Fibroblast of skin of left biceps (primary cell): ENCODE data around the gene S100A11.

Experiments
- DNase-seq, 2 experiments: peaks; one replicate each; pipeline ENCODE4 v3.0.0-alpha.2; 2013; ENCODE audit warnings: low read depth in 2 of 2

Gene S100A11

GRCh38 chr1:152002960-152003359, 33.8 kb downstream of the S100A11 start:
- DNase-seq: no peak

DNA sequence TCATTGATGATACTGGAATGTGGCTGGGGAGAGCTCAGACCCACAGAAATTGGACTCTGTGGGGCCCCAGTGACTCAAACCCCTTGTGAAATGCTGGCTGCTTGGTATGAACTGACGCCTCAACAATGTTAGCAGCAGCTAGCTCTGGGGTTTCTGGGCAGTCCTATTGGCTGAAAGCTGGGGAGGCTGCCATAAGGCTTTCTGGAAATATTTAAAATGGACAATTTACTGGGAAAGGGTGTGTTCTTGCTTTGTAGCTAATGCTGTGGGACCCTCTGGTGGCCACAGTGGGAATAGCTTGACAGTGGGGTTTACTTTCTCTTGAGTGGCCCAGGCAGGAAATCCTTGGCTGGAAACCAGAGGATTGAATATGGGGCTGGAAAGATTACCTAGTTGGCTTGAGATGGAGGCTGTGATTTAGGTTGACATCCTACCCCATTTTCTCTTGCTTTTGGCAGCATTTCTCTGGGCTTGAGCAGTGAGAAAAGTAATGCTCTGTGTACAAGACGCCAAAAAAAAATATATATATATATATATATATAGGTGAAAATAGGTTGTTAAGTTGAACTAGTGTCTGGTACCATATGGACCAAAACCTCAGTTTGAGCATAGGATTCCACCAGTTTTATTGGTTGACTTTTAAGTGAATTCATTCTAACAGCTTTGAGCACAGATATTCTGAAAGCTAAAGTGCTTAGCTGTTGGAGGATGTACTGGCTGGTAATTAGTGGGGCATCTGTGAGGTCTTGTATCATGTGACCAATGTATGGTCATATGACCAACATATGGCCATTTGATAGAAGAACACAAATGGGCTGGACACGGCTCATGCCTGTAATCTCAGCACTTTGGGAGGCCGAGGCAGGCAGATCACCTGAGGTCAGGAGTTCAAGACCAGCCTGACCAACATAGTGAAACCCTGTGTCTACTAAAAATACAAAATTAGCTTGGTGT, 34.9 kb downstream of the S100A11 start:
- peak; percentile 96 to 97 for DNase-seq

DNA sequence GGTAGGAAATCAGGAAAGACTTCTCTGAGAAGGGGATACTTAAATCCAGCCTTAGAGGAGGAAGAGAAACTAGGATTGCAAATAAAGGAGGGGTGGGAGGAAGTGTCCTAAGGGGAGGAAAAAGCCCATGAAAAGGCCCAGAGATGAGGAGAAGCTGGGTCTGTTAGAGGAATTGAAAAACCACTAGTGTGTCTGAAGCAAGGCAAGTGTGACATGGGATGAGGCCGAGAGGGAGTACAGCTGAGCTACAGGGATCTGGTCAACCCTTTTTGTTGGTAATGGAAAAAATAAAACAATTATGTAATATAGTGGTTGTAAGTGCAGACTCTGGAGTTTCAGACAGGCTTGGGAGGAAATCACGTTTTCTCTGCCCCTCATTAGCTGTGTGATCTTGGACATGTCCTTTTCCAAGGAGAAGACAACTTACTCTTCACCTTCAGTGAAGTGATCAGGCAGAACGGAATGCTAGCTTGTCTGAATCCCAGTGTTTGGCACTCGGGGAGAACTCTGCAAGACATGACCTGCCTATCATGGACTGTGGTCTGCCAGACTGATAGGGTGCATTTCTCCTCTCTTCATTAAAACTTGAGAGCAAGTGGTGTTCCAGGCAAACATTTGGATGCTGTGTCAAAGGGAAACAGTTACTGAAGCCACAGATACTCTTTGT, 35.7 kb downstream of the S100A11 start:
- DNase-seq: no peak

GRCh38 chr1:151998611-151999362, 38.0 kb downstream of the S100A11 start:
- DNase-seq: no peak

DNA sequence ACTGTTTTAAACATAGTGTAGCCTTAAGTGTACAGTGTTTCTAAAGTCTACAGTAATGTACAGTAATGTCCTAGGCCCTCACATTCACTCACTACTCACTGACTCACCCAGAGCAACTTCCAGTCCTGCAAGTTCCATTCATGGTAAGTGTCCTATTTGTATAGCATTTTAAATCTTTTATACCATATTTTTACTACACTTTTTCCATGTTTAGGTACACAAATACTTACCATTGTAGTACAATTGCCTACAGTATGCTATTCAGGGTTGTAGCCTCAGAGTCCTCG, 39.6 kb downstream of the S100A11 start:
- DNase-seq: no peak

- no peak for DNase-seq
These were observed 41.0 kb downstream of the S100A11 start for GRCh38 chr1:151995774-151996173.

GRCh38 chr1:151994956-151995355, 41.8 kb downstream of the S100A11 start:
- peak; percentile 99 for DNase-seq

GRCh38 chr1:151993734-151994496, 42.9 kb downstream of the S100A11 start, which contains the start of gene S100A10:
S100A10 (minus strand) TSS chr1:151993859; CDS start chr1:151986230, 7,629 bp downstream.
- DNase-seq: no peak

DNA sequence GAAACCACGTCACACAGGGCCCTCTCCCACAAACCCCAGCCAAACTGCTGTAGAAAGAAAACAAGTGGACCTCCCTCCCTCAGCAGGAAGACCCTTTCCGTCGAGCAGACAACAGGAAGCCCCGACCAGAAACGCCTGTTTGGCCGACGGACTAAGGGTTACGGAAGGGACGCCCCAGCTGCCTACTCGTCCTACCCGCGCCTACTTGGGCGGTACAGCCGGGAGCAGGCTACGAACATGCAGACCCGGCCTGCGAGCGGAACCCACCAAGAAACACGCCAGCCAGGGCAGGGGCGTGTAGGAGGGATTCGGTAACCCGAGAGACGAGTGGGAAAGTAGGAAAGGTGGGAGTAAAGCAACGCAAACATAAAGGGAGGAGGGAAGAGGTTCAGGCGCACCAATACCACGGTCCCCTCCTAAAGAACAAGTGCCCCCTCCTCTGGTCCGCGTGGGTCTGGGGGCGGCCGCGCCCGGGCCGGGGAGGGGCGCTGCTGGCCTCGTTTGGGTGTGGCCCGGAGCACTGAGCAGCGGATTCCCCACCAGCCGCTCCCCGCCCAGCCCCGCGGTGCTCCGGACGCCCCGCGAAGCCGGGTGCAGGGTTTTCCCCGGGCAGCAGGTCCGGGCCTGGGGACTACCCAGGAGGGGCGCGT, 43.6 kb downstream of the S100A11 start:
- no peak for DNase-seq

DNA sequence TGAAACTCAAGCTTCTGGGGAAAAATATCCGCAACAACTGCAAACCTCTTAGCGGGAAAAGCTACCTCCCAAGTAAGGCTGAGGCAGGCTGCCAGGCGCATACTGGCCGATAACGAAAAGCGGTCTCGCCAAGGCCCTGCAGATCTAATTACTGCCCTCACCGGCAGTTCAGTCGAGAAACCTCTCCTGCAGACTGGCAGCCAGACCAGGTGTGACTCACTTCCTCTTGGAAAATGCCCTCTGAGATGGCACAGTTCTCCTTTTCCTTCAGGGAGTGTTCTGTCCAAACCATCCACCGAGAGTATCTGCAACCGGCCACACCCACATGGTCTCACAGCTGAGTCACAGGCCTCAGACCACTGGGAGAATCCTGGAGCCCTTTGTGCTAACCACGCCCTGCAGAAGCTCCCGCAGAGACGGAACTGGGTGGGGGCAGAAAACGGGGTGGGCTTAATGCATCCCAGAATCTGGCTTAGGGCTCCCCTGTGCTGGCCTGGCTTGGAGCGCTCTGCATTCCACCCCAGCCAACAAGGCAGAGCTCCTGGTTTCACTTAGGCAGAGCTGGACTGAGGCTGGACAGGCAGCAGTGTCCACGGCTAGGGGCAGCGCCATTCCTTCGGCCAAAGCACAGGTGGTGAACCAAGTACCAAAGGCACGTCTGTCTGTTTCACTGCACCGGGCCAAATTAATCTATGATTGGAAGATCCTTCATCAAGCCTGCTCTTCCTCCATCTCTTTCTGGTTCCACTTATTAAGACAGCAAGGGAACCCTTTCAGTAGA, 44.3 kb downstream of the S100A11 start:
- DNase-seq: no peak

DNA sequence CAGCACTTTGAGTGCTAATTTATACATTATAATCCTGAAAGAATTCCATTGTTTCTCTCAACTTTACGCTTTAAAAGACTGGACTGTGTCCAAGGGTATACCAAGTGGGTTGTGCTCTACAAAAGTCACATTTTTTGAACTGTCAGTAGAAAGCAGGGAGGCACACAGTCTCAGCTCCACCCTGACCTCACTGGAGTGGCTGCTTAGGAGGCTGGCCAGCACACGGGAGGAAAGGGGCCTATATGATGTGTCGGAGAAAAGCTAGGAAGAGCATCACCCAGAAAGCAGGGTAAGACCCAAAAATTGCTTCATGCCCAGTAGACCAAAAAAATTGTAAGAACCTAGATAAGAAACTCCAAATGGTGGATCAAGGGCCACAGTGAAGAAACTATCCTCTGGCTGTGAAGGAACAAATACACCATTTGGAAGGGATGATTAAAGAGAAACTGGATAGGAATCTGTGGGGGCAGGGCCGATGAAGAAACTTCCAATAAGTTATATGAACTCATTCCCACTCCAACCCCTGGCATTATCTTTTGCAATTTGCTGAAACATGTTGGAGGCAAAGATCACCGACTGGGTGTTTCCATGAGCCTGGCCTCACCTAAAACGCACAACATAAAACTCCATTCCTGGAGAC, 45.0 kb downstream of the S100A11 start:
- DNase-seq: no peak

DNA sequence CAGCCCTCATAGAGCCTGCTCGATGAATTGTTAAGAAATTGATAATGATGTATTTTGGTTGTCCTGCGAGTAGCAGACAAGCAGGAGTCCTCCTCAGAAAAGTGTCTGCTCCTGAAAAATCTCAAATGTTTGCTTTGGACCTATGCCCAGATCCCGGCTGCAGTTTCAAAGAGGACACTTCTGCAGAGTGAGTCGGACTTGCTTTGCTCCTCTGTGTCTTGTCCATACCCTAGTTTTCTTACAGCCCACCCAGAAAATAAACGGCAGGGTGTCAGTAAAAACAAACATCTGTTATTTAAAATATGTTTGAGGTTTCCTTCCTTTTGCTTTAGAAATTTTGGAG, 46.0 kb downstream of the S100A11 start:
- DNase-seq: no peak

DNA sequence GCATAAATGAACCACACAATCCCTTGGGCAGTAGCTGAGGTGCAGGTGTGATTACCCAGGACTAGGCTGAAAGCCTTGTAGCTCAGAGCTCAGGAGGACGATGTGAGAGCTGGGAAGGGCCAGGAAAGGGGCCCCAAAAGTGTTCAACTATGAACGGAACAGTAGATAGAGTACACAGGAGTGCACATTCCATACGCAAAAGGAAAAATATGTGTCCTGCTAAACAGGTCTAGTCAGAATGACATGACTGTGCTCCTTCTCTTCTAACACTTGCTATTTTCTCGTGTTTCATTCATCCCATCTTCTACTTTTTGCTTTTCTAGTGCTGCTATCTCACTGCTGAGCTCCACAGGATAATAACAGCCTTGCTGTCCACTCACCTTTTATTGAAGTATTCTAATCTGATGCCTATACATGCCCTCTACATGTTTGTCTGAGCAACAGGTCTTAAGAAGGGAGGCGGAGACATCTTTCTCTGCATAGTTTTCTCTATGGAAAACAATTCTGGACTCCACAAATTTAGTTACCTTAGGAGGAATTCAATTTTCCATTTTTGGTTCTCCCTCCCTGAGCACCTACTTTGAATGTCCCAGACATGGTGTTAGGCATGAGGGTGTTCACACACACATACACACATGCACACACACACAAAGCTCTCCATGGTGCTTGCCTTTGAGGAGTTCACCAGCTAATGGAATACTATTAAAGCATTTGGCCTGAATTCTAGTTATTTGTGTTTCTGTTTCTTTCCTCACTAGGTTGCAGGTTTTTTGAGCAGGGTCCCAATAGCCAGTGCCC, 46.5 kb downstream of the S100A11 start:
- no peak for DNase-seq

DNA sequence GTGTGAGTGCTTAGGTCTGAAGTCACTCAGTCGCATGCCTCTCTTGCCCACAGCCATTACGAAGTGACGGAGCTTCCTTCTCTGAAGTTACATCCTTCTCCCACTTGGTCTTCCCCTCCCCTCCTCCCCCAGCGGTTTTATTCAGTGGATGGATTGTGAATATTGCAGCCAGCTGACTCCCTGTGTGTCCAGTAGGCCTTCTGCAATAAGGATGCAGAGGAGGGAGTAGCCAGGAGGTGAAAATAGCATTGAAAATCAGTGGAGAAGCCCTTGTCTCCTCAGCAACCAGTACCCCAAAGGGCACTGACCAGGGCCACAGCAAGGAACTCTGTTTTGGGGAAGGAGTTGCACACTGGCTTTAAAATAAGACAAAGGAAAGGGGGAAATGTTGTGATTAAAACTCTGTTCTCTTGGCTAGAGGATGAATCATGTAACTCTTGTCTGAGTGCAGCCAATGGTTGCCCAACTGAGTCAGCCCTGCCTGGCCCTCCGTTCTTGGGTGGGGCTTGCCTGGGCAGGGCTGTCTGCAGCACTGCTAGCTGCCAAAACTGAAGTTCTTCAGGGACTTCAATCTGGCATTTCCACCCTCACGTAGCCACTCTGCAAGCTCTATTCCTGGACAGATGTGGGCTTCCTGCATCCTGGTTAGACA, 47.5 kb downstream of the S100A11 start:
- no peak for DNase-seq

GRCh38 chr1:151988405-151988923, 48.3 kb downstream of the S100A11 start:
- peak; percentile 85 to 87 for DNase-seq

- DNase-seq: no peak
These were observed 50.2 kb downstream of the S100A11 start for GRCh38 chr1:151986501-151987190.

DNA sequence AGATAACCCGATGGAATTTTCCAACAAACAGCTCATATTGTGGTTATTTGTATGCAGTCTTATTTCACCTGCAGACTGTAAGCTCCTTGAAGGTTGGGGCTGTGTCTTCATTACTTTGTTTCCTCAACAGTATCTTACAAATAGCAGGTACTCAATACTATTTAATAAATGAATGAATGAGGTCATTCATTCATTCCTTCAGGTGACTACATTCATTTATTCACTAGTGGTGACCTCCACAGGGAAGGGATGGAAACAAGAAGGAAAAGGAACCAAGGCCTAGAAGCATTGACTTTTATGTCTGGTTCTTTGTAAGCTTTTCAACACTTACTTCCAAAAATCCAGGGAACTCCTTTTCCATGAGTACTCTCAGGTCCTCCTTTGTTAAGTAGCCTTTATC, 51.0 kb downstream of the S100A11 start:
- DNase-seq: no peak

DNA sequence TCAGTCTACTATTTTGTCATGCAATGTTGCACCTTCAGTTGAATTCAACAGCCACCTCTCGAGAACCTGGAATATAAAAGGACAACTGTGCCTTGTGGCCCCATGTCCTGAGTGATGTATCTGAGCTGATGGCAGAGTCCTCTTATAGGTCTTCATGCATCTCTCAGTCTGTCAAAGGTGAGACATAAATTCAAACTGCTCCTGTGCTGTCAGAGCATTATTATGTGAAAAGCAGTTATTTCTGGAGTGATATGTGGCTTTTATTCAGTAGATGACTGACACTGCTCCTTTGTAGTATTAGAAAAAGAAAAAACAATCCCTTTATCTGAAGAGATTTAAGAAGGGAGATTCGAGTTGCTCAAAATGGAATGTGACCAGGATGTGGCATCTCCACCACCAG, 51.5 kb downstream of the S100A11 start:
- DNase-seq: no peak
